WI38 (cell line): ENCODE results near the gene TKT.

ENCODE experiments used
- H3K4me3 ChIP-seq: 2 replicates; pipeline ENCODE4 v1.5.1; 2011; ENCODE audit warnings: low read depth, mild to moderate bottlenecking, control low read depth, low read length
- CTCF ChIP-seq: IDR thresholded peaks from 2 replicates; pipeline ENCODE4 v1.5.1; 2012; ENCODE audit warnings: low read depth, mild to moderate bottlenecking, control low read depth, low read length

The TKT gene

DNA sequence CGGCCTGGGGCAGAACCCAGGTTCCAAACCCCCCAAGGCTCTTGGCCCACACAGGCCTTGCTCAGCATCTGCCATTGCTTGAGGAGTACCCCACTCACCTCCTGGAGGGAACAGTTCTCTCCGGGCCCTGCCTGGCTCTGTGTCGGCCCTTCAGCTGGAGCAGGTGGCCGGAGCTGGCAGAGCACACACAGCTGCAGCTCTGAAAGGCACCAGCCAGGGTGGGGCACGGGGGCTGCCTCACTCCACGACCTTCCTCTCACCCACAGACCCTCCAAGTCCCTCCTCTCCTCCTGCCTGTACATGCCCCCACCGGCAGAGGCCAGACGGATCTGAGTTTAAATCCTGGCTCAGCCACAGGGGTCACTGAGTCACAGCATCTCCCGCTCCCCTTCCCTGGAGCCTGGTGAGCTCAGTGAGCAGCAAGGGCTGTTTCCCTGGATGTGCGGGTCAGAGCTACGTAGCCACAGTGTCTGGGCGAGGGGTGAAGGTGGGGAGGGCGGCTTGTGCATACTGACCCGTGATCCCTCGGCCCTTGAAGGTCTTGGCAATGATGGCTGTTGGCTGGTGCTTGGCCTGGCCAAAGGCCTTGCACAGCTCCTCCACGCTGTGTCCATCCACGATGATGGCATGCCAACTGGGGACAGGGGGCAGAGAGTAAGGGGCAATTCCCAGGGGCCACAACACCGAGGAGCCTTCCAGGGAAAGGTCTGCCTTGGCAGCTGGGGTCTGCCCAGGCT is 23.0 kb downstream of the TKT start:
- no peak for TF ChIP-seq CTCF
- no peak overlapping the region for H3K4me3 ChIP-seq

GRCh38 chr3:53231532-53232511 is 24.0 kb downstream of the TKT start:
- H3K4me3 ChIP-seq: no peak overlapping the region
- TF ChIP-seq CTCF: no peak

DNA sequence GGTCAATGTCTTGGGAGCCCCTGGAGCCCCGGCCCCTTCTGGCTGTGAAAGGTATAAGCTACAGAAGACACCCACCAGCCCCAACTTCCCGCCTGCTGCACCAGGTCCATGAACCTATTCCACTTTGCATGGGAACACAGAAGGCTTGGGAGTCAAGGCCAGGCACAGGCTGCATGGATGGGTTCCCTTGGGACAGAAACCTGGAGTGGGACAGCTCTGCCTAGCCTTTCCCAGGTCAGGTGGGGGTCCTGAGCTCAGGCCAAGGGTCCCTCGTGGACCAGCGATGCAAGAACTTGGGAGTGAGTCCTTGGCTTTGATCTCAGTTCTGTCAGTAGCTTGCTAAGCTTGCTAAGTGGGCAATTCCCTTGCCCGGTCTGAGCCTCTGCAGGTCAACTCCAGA is 25.0 kb downstream of the TKT start:
- no peak for TF ChIP-seq CTCF
- H3K4me3 ChIP-seq: no peak overlapping the region

DNA sequence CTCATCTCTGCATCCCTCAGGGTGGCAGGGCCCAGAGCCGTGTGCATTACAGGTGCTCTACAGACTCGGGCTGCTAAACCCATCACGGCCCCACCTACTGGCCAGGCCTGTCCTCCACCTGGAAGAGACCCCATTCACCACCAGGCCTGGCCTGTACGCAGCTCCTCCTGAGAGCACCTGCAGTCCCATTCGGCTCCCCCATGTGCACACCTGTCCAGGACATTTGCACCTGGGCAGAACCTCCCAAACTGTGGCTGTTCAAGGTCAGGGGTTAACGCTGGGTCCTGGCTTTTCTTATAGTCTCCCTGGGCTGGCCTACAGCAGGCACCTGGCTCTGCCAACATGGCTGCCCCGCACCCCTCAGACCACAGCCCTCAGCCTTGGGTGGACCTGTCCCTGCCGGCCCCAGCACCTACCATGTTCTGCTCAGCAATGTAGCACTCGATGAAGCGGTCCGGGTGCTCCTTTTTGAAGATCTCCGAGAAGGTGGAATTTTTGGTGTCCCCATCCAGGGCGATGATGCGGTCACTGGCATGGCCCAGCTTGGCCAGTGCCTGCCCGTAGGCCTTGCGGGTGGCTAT is 25.7 kb downstream of the TKT start:
- H3K4me3 ChIP-seq: no peak overlapping the region

DNA sequence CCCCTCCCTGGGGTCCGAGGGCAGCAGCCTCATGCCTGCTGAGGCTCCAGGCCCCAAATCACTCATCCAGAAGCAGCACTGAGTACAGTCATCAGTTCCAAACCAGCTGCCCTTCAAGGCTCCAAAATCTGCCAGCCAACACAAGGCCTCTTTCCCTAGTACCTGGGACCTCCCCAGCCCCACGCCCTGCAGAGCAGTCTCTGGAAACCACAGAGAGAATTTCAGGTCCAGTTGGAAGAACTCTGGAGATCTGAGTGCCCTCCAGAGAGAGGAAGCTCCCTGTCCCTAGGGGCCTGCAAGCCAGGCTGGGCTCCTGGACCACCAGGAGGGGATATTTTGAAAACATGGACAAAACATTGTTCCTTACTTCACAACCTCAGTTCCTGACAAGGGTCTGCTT is 26.2 kb downstream of the TKT start:
- H3K4me3 ChIP-seq: no peak overlapping the region
- no peak for TF ChIP-seq CTCF

More for the DNA sequence above, 25.7 kb downstream of the TKT start:
- no peak for TF ChIP-seq CTCF

DNA sequence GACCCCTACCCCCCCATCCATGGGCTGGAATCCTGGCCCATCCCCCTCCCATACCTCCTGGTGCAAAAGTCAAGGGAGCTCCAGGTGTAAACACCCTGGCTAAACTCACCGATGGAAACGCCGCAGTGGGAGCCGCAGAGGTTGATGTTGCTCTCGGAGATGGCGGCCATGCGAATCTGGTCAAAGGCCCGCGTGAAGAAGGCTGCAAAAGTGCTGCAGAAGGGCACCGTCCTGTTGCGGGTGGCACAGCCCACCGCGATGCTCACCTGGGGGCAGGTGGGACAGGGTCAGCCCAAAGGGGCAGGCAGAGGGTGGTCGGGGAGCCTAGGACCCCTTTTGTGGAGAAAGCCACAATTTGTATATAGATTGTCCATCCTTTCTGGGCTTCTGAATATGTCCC is 26.7 kb downstream of the TKT start:
- no peak for TF ChIP-seq CTCF
- H3K4me3 ChIP-seq: no peak overlapping the region
